WI38 (cell line): ENCODE results near the gene PSMC3.

Source experiments
- H3K4me3 ChIP-seq: 2 replicates; pipeline ENCODE4 v1.5.1; 2011; ENCODE audit warnings: low read depth, mild to moderate bottlenecking, control low read depth, low read length
- CTCF ChIP-seq: IDR thresholded peaks from 2 replicates; pipeline ENCODE4 v1.5.1; 2012; ENCODE audit warnings: low read depth, mild to moderate bottlenecking, control low read depth, low read length

PSMC3 gene

GRCh38 chr11:47436726-47437125, 10.5 kb upstream of the PSMC3 start:
- no peak for TF ChIP-seq CTCF
- H3K4me3 ChIP-seq, result no peak overlapping the region

- H3K4me3 ChIP-seq, result no peak overlapping the region
- no peak for TF ChIP-seq CTCF
These were observed 9.4 kb upstream of the PSMC3 start for GRCh38 chr11:47435687-47436086.

DNA sequence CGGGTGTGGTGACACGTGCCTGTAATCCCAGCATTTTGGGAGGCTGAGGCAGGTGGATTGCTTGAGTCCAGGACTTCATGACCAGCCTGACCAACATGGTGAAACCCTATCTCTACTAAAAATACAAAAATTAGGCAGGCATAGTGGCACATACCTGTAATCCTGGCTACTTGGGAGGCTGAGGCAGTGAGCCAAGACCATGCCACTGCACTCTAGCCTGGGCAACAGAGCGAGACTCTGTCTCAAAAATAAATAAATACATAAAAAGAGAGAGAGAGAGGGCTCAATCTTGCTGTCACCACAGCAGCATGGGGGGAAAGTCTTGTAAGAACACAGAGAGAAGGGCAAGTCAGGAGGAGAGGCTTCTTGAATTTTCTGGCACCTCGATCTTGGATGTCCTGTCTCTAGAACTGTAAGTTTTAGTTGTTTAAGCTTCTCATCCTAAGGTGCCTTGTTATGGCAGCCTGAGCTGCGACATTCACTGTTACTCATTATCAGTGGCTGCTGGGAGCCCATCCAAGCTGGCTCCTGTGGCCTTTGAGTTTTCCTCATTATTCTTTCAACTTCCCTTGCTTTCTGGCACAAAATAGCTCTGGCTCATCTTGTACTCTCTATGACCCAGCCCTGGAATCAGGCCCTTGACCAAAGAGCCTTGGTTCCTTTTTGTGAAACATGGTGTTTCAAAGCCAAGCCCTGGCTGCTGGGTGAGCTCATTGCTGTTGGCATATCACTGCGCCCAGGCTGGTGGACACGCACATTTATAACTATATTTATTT, 8.0 kb upstream of the PSMC3 start:
- no peak overlapping the region for H3K4me3 ChIP-seq
- TF ChIP-seq CTCF, result no peak

DNA sequence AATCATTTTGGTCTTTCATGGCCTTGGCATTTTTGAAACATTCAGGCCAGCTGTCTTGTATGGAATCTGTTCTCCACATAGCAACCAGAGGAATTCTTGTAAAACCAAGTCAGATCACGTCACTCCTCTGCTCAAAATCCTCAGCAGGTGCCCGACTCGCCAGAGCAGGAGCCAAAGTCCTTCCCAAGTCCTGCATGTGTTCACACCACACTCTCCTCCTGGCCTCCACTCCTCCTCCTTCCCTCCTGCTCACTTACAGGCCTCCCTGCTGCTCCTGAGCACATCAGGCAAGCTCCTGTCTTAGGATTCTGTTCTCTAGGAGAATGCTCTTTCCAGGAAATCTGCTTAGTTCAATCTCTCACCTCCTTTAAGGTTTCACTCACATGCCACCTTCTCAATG, 6.9 kb upstream of the PSMC3 start:
- TF ChIP-seq CTCF, result no peak
- no peak overlapping the region for H3K4me3 ChIP-seq

- no peak for TF ChIP-seq CTCF
- H3K4me3 ChIP-seq, result no peak overlapping the region
These were observed 5.3 kb upstream of the PSMC3 start for GRCh38 chr11:47431356-47432083.

DNA sequence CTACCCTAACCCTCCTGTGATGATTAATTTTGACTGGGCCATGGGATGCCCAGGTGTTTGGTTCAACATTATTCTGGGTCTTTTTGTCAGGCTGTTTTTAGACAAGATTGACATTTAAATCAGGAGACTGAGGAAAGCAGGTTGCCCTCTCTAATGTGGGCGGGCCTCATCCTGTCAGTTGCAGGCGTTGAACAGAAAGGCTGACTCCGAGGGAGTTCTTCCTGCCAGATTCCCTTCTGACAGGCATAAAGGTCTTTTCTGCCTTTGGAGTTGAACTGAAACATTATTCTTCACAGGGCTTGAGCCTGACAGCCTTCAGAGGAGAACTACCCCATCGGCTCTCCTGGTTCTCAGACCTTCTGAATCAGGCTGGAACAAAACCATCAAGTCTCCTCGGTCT, 4.3 kb upstream of the PSMC3 start:
- TF ChIP-seq CTCF, result no peak
- H3K4me3 ChIP-seq, result no peak overlapping the region

DNA sequence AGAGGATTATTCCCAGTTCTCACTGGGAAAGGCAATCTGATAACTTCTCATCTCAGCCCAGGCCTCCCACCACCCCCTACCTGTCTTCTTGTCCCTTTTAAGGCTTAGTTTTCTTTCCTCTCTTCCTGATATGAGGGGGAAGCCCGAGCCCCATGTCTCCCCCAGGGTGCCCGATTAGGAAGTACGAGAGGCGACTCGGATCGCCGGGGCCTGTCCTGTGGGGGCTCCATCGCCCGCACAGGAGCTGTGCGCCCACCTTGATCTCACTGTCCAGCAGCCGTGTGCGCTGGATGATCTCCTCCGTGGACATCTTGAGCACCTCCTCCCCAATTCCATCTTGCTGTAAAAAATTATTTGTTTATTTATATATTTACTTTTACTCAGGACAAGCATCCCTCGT, 628 bp downstream of the PSMC3 start:
- H3K4me3 ChIP-seq, result peak overlapping the region; percentile 88
- TF ChIP-seq CTCF, result no peak
